OCI-LY1 (cell line): ENCODE measurements around the gene TMPRSS11F.

ENCODE experiments used
- H2AFZ ChIP-seq: fragments of 200-600 bp; sonication (generic), shearing (Covaris generic); 2 replicates; pipeline ENCODE4 v1.6.0; 2014; ENCODE audit warnings: antibody characterized with exemption, mild to moderate bottlenecking, low read length
- H3F3A ChIP-seq: fragments of 200-600 bp; sonication (generic), shearing (Covaris generic); 2 replicates; pipeline ENCODE4 v1.6.0; 2014; ENCODE audit warnings: mild to moderate bottlenecking, antibody characterized with exemption, low read length, moderate library complexity; ENCODE audit not compliant: insufficient read depth
- H3K27ac ChIP-seq: fragments of 200-600 bp; sonication (generic); 2 replicates; pipeline ENCODE4 v1.5.1; 2014; ENCODE audit warnings: low read length, mixed run types, mild to moderate bottlenecking, low read depth; ENCODE audit not compliant: poor library complexity, severe bottlenecking
- H3K27me3 ChIP-seq: fragments of 200-600 bp; sonication (generic); 2 replicates; pipeline ENCODE4 v1.6.0; 2014; ENCODE audit warnings: antibody characterized with exemption, mild to moderate bottlenecking, low read length, moderate library complexity; ENCODE audit not compliant: insufficient read depth
- H3K36me3 ChIP-seq: fragments of 200-600 bp; sonication (generic); 2 replicates; pipeline ENCODE4 v1.6.1; 2014; ENCODE audit warnings: mild to moderate bottlenecking, antibody characterized with exemption, low read length, moderate library complexity, mixed read lengths; ENCODE audit not compliant: insufficient read depth
- H3K4me1 ChIP-seq: fragments of 200-600 bp; sonication (generic); 2 replicates; pipeline ENCODE4 v1.5.1; 2014; ENCODE audit warnings: mild to moderate bottlenecking, low read length, moderate library complexity; ENCODE audit not compliant: insufficient read depth, severe bottlenecking
- H3K4me2 ChIP-seq: fragments of 200-600 bp; sonication (generic), shearing (Covaris generic); 2 replicates; pipeline ENCODE4 v1.6.1; 2014; ENCODE audit warnings: low read length
- H3K4me3 ChIP-seq: fragments of 200-600 bp; sonication (generic); 2 replicates; pipeline ENCODE4 v1.5.1; 2014; ENCODE audit warnings: low read length, low read depth, mild to moderate bottlenecking, mixed read lengths; ENCODE audit not compliant: poor library complexity, severe bottlenecking
- H3K79me2 ChIP-seq: fragments of 200-600 bp; shearing (Covaris generic); 2 replicates; pipeline ENCODE4 v1.6.1; 2016; ENCODE audit warnings: mixed run types, low read length, mixed read lengths; ENCODE audit not compliant: insufficient read depth
- H3K9ac ChIP-seq: fragments of 200-600 bp; sonication (generic), shearing (Covaris generic); 2 replicates; pipeline ENCODE4 v1.6.1; 2014; ENCODE audit warnings: mild to moderate bottlenecking, low read length, mixed read lengths
- H3K9me2 ChIP-seq: fragments of 200-600 bp; sonication (generic), shearing (Covaris generic); 2 replicates; pipeline ENCODE4 v1.6.1; 2014; ENCODE audit warnings: low read depth, mild to moderate bottlenecking, low read length, mixed read lengths
- H3K9me3 ChIP-seq: fragments of 200-600 bp; shearing (Covaris generic); 2 replicates; pipeline ENCODE4 v1.6.1; 2014; ENCODE audit warnings: low read length, mixed read lengths
- H4K20me1 ChIP-seq: fragments of 200-600 bp; sonication (generic), shearing (Covaris generic); 2 replicates; pipeline ENCODE4 v1.6.0; 2016; ENCODE audit warnings: mild to moderate bottlenecking, low read length; ENCODE audit not compliant: insufficient read depth
- CTCF ChIP-seq: fragments of 200-600 bp; sonication (generic), shearing (Covaris generic); IDR thresholded peaks from 2 replicates; pipeline ENCODE4 v1.5.1; 2017; ENCODE audit warnings: mild to moderate bottlenecking, antibody characterized with exemption, low read length, moderate library complexity, mixed read lengths
- EZH2 ChIP-seq: fragments of 200-600 bp; sonication (generic), shearing (Covaris generic); IDR thresholded peaks from 2 replicates; pipeline ENCODE4 v1.8.0; 2017; ENCODE audit warnings: borderline replicate concordance, mixed run types, mild to moderate bottlenecking, antibody characterized with exemption, low read length, moderate library complexity, mixed read lengths

TMPRSS11F gene

DNA sequence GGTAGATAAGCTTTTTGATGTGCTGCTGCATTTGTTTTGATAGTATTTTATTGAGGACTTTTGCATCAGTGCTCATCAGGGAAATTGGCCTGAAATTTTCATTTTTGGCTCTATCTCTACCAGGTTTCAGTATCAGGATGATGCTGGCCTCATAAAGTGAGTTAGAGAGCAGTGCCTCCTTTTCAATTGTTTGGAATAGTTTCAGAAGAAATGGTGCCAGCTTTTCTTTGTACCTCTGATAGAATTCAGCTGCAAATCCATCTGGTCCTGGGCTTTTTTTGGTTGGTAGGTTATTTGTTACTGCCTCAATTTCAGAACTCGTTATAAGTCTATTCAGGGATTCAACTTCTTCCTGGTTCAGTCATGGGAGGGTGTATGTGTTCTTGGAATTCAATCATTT is 15.6 kb upstream of the TMPRSS11F start:
- H3K79me2 ChIP-seq: no peaks in the 10 kb centered on the region
- H3K9me2 ChIP-seq: no peaks in the 10 kb centered on the region
- no peak overlapping the region for H3K27ac ChIP-seq
- no peak overlapping the region for H3K4me3 ChIP-seq
- H3F3A ChIP-seq: no peaks in the 10 kb centered on the region
- no peak overlapping the region for H3K4me2 ChIP-seq
- H3K4me1 ChIP-seq: no peaks in the 10 kb centered on the region
- H4K20me1 ChIP-seq: no peaks in the 10 kb centered on the region
- no peak overlapping the region for H2AFZ ChIP-seq
- H3K36me3 ChIP-seq: no peaks in the 10 kb centered on the region
- H3K9ac ChIP-seq: no peak overlapping the region
- TF ChIP-seq EZH2: no peak
- TF ChIP-seq CTCF: no peak
- H3K27me3 ChIP-seq: no peaks in the 10 kb centered on the region
- no peaks in the 10 kb centered on the region for H3K9me3 ChIP-seq

- H3K4me2 ChIP-seq: no peak overlapping the region
- no peak for TF ChIP-seq EZH2
- no peak for TF ChIP-seq CTCF
These were observed 12.2 kb upstream of the TMPRSS11F start for GRCh38 chr4:68141852-68142251.

DNA sequence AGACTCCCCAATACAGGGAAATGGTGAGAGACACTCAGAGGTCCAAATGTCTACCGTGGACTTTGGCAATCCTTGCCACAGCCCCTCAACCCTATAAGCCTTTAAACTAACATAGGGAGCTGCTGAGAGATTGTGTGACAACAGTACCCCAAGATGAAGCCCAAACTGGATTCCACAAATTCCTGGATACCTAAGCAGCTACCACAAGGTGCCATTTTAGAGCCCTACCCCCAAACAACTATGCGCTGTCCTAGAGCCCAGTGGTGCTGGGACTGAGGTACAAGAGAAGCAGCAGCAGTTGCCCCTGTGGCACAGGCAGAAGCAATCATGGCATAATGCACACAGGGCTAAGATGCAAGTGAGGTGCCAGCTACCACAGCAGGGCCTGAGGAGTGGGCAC is 2.7 kb upstream of the TMPRSS11F start:
- H4K20me1 ChIP-seq: no peaks in the 10 kb centered on the region
- no peak overlapping the region for H2AFZ ChIP-seq
- no peak overlapping the region for H3K4me2 ChIP-seq

More at GRCh38 chr4:68141852-68142251, 12.2 kb upstream of the TMPRSS11F start:
- no peak overlapping the region for H3K9ac ChIP-seq
- no peaks in the 10 kb centered on the region for H3K9me3 ChIP-seq
- no peak overlapping the region for H3K27ac ChIP-seq
- no peaks in the 10 kb centered on the region for H4K20me1 ChIP-seq
- H2AFZ ChIP-seq: no peak overlapping the region
- no peaks in the 10 kb centered on the region for H3K4me1 ChIP-seq
- no peaks in the 10 kb centered on the region for H3F3A ChIP-seq
- no peak overlapping the region for H3K4me3 ChIP-seq
- H3K36me3 ChIP-seq: no peaks in the 10 kb centered on the region
- no peaks in the 10 kb centered on the region for H3K27me3 ChIP-seq
- no peaks in the 10 kb centered on the region for H3K79me2 ChIP-seq
- H3K9me2 ChIP-seq: no peaks in the 10 kb centered on the region

More for the DNA sequence above, 2.7 kb upstream of the TMPRSS11F start:
- Histone ChIP-seq H3F3A (no peaks in the 10 kb centered on the region), H3K9me2 (no peaks in the 10 kb centered on the region), H3K4me3 (no peak overlapping the region), H3K9me3 (no peaks in the 10 kb centered on the region), H3K36me3 (no peaks in the 10 kb centered on the region), H3K27ac (no peak overlapping the region), H3K27me3 (no peaks in the 10 kb centered on the region), H3K9ac (no peak overlapping the region), H3K79me2 (no peaks in the 10 kb centered on the region), H3K4me1 (no peaks in the 10 kb centered on the region)
- TF ChIP-seq CTCF: no peak
- no peak for TF ChIP-seq EZH2
